ENCODE data around the gene PRKCD.

PRKCD gene

DNA sequence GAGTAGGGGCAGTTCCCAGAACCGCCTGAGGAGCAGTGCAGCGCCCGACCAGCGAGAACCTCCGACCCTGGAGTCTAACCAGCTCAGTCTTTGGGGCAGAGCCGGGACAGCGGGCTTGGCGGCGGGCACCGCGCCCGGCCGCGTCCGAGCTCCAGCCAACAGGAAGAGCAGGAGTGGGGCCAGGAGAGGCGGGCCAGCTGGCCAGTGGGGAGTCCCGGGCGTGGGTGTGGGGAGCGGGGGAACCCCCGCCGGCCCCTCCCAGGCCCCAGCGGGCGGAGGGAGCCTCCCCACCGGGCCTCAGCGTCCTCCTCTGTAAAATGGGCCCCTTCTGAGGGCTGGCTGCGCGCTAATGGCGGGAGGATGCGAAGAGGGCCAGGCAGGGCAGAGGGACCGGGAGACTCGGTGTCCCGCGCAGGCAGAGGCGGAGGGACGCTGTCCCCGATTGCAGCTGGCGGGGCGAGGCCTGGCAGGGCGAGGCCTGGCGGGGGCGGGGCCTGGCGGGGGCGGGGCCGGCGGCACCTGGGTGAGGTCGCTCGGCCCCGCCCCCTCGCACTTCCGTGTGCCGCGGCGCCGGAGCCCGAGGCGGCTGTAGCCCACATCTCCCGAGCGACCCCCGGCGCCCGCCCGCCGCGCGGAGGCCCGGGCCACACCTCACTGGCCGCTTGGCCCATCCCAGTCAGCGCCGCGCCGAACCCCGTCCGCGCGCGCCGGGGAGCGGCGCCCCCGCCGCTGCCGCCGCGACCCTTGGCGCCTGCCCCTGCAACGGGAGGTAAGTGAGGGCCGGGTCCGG lies at the start of gene PRKCD:
PRKCD (plus strand) TSS at position 550 of the 790 bp plus-strand sequence. CDS start 17,214 bp downstream, outside the sequence.
- Mint-ChIP-seq H3K27me3 (peaks cover 12% of the 10 kb centered on the region), H3K36me3 (ENCODE audit: low read depth) (no peaks in the 10 kb centered on the region), H3K9me3 (no peaks in the 10 kb centered on the region), H3K4me1 (ENCODE audit: low read depth) (peaks cover 22% of the 10 kb centered on the region), H3K27ac (peak within 1 kb of the TSS; percentile 76), H3K4me3 (peak within 1 kb of the TSS; percentile 88)

DNA sequence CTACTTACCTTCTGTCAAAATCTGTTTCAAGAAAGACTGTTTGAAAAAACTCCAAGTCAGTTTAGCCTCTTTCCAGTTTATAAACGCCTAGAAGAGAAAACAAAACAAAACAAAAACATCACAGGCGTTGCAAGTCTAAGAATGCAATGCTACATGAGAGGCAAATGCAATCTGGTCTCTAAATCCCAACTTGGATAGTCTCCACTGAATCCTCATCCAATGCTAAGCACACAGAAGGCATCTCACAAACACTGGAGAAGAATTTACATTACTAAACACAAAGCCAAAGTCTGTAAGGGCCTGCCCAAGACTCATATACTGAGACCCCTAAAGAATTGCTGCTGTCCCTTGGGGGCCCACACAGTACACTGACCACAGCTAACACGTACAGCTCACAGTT lies 49.2 kb upstream of the PRKCD start:
- no peaks in the 10 kb centered on the region for H3K9me3 Mint-ChIP-seq
- H3K4me3 Mint-ChIP-seq = no peak overlapping the region
- H3K4me1 Mint-ChIP-seq (ENCODE audit: low read depth) = peaks cover 18% of the 10 kb centered on the region
- peaks cover 34% of the 10 kb centered on the region for H3K36me3 Mint-ChIP-seq (ENCODE audit: low read depth)
- no peaks in the 10 kb centered on the region for H3K27me3 Mint-ChIP-seq
- no peak overlapping the region for H3K27ac Mint-ChIP-seq

DNA sequence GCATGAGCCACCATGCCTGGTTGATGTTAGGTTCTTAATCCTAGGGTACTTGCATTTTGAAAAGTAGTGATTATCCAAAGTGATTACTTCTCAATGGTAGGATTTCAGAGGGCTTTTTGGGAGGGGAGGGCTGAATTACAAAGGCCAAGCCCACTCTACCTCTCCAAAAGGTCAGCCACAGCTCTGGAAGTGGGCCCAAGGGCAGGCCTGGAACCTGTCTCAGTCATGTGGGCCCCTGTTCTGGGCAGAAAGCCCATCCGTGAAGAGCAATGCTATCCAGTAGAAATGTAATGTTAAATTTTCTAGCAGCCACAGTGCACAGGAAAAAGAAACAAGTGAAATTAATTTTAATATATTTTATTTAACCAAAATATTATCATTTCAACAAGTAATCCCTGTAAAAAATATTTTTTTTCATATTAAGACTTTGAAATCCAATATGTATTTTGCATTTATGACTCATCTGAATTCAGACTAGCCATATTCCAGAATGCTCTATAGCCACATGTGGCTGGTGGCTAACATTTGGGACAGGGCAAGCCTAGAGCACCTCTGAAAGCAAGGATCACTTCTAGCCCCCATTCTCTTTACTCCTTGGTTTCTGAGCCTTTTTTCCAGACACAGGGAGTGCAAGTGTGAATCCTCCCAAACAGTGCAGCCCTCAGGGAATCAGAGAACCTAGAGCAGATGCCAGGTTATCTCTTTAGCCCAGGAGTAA lies 47.6 kb upstream of the PRKCD start:
- Mint-ChIP-seq H3K27me3 (no peaks in the 10 kb centered on the region), H3K27ac (no peak overlapping the region), H3K4me1 (ENCODE audit: low read depth) (peaks cover 18% of the 10 kb centered on the region), H3K4me3 (no peak overlapping the region), H3K36me3 (ENCODE audit: low read depth) (peaks cover 35% of the 10 kb centered on the region), H3K9me3 (no peaks in the 10 kb centered on the region)

DNA sequence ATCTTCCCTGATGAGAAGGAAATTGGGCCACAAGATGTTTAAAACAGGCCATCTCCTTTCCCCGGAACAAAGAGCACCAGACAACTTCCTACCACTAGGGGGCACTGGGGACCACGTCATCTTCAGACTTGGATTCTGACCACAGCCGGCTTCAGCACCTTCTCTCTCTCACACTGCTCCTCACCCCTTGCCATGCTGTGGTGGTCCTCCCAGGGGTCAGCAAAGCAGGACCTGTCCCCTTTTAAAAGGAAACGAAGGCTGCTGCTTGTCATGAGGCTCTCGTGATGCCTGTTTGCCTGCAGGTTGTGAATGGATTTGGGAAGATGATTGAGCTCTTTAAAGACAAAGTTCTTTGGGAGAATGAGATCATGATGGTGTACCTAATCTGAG lies 47.0 kb upstream of the PRKCD start:
- peaks cover 15% of the 10 kb centered on the region for H3K4me1 Mint-ChIP-seq (ENCODE audit: low read depth)
- no peaks in the 10 kb centered on the region for H3K27me3 Mint-ChIP-seq
- no peak overlapping the region for H3K27ac Mint-ChIP-seq
- no peaks in the 10 kb centered on the region for H3K9me3 Mint-ChIP-seq
- peaks cover 36% of the 10 kb centered on the region for H3K36me3 Mint-ChIP-seq (ENCODE audit: low read depth)
- no peak overlapping the region for H3K4me3 Mint-ChIP-seq

DNA sequence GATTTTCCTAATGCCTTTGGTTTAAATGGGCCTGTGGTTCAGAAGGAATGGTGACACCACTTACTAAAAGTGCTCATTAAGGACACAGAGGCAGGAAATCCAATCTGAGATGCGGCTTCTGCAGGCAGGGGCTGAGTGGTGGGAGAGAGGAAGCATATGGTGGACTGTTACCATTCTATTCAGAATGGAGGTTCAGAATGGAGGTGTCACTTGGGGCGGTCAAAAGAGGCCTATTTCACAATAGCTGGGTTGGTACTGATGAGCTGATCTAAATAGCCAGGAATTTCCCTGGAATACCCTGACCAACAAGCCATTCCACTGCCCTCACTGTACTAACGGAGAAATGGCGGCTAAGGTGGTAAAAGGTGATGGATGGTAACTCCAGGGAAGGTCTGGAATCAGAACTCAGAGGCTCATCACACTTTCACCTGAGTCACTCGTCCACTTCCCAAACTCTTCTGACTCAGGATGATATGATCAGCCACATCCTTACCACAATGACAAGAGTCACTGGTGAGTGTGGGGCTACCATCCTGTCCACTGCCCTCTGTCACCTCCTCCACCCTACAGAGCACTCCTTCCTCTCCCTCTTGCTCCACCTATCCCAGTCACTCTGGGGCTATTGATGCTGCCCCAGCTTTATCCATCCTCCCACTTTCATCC lies 46.5 kb upstream of the PRKCD start:
- Mint-ChIP-seq H3K9me3 (no peaks in the 10 kb centered on the region), H3K27me3 (no peaks in the 10 kb centered on the region), H3K4me3 (no peak overlapping the region), H3K27ac (no peak overlapping the region), H3K4me1 (ENCODE audit: low read depth) (peaks cover 9% of the 10 kb centered on the region), H3K36me3 (ENCODE audit: low read depth) (peaks cover 32% of the 10 kb centered on the region)

DNA sequence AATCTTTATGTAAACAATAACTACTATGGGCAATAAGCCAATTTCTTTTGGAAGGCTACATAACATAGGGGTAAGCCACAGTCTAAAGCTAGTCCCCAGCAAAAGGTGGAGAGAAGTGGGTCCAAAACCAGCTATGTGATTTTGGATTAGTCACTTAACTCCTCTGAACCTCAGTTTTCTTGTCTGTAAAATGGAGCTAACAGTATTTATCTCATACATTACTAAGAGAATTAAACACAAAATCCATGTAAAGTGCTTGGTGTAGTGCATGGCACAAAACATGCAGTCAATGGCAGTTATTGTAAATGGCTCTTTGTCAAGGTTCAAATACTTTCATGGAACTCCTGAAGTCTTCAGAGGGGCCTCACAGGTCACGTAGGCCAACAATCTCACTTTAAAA lies 44.1 kb upstream of the PRKCD start:
- no peaks in the 10 kb centered on the region for H3K4me1 Mint-ChIP-seq (ENCODE audit: low read depth)
- peaks cover 26% of the 10 kb centered on the region for H3K36me3 Mint-ChIP-seq (ENCODE audit: low read depth)
- H3K9me3 Mint-ChIP-seq = no peaks in the 10 kb centered on the region
- no peak overlapping the region for H3K4me3 Mint-ChIP-seq
- no peak overlapping the region for H3K27ac Mint-ChIP-seq
- H3K27me3 Mint-ChIP-seq = no peaks in the 10 kb centered on the region

DNA sequence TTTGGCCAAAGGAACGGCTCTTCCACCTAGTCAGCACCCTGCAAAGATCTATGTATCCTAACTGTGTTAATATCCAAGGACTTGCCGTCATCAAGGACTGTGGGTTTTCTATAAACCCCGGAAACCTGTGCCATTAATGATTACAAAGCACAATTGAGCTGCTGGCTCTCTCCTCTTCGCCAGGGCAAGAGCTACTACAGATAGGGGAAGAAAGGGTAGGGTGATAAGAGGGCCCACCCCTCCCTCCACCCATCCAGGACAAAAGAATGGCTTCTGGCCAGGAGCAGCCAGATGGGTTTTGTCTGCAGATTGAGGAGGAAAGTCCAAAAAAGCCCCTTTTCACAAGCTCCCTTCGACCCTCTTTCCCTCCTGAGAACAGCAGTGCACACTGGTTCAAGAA lies 40.7 kb upstream of the PRKCD start:
- Mint-ChIP-seq H3K36me3 (ENCODE audit: low read depth) (peaks cover 49% of the 10 kb centered on the region), H3K27ac (no peak overlapping the region)

DNA sequence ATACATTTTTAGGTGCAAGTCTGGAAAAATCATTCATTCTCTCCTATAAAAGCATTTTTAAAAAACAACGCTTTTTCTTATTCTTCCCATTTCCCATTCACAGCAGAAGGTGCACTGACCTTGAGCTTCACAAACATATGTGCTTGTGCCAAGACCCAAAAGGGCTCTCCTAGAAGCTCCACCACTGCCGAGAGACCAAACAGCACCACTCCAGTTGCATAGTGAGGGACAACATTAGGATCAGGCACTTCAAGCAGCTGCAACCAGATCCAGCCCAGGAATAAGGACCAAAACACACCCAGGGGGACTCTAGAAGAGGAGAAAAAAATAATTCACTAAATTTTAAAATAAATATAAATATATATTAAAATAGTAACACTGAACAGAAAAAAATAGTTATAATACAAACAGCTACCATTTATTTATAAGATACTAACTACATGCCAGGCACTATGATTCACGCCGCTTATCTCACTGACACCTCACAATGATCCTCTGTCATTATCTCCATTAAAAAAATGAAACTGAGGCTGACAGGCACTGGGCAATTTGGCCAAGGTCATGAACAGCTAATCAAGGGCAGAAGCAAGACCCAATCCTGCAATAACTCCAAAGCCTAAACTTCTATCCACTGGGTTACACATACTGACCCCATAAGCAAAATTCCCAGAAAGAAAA lies 38.6 kb upstream of the PRKCD start:
- Mint-ChIP-seq H3K4me3 (no peak overlapping the region), H3K27me3 (no peaks in the 10 kb centered on the region), H3K4me1 (ENCODE audit: low read depth) (no peaks in the 10 kb centered on the region), H3K36me3 (ENCODE audit: low read depth) (peaks cover 64% of the 10 kb centered on the region), H3K27ac (no peak overlapping the region), H3K9me3 (no peaks in the 10 kb centered on the region)

More for the DNA sequence above, 40.7 kb upstream of the PRKCD start:
- Mint-ChIP-seq H3K27me3 (no peaks in the 10 kb centered on the region), H3K9me3 (no peaks in the 10 kb centered on the region), H3K4me1 (ENCODE audit: low read depth) (no peaks in the 10 kb centered on the region), H3K4me3 (no peak overlapping the region)

DNA sequence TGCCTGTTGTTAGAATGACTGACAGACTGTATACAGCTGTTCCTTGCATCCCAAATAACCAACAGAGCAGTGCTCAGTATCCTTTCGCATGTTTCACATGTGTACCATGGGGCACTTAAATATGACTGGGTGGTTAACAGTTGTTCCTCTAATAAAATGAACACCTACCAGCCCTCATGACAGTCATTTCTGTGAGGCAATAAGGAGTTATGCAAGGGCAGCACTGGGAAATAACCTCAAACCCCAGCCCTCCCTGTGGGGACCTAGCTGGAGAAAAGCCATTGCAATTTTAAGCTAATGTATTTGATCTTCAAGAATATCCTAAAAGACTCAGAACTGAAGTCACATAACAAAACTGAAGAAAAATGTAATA lies 38.1 kb upstream of the PRKCD start:
- H3K36me3 Mint-ChIP-seq (ENCODE audit: low read depth) = peaks cover 63% of the 10 kb centered on the region
- no peaks in the 10 kb centered on the region for H3K27me3 Mint-ChIP-seq
- H3K4me3 Mint-ChIP-seq = no peak overlapping the region
- no peaks in the 10 kb centered on the region for H3K4me1 Mint-ChIP-seq (ENCODE audit: low read depth)
- no peak overlapping the region for H3K27ac Mint-ChIP-seq
- H3K9me3 Mint-ChIP-seq = no peaks in the 10 kb centered on the region

DNA sequence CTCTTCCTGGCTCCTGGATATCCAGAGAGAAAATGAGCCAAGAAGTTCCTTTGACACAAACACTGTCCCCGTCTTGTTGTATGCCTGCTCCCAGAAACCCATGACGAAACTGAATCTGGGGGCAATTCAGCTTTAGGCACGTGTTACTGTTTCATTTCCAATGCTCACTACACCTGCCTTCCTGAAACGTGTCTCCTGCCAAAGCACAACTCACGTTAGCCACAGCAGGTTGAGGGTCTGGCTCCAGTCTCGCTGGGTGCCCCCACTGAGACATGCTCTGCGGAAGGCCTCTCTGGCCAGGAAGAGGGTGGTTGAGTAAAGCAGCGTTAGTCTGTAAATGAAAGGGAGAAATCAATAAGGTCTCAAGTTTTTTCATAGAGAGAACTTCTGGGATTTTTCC lies 37.5 kb upstream of the PRKCD start:
- Mint-ChIP-seq H3K27ac (no peak overlapping the region), H3K36me3 (ENCODE audit: low read depth) (peaks cover 60% of the 10 kb centered on the region), H3K27me3 (no peaks in the 10 kb centered on the region), H3K4me1 (ENCODE audit: low read depth) (peaks cover 3% of the 10 kb centered on the region), H3K9me3 (no peaks in the 10 kb centered on the region), H3K4me3 (no peak overlapping the region)

DNA sequence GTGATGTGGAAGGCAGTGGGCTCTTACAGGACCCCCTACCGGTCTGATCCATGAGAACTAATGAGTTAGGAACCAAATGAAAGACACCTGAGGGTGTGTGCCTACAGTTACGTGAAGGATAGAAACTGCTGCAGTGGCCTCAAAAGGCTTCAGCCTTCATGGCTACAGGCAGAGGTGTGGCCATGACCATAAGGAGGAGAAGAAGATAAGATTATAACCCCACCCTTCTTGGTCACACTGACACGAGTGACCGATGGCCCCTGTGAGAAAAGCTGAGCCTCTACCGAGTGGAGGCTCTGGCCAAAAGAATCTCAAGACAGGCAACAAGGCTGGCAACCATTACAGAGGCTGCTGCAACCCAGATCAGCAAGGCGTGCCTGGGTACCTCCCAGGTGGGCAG lies 37.1 kb upstream of the PRKCD start:
- Mint-ChIP-seq H3K27ac (no peak overlapping the region), H3K9me3 (no peaks in the 10 kb centered on the region), H3K36me3 (ENCODE audit: low read depth) (peaks cover 58% of the 10 kb centered on the region), H3K4me1 (ENCODE audit: low read depth) (peaks cover 8% of the 10 kb centered on the region), H3K27me3 (no peaks in the 10 kb centered on the region), H3K4me3 (no peak overlapping the region)

DNA sequence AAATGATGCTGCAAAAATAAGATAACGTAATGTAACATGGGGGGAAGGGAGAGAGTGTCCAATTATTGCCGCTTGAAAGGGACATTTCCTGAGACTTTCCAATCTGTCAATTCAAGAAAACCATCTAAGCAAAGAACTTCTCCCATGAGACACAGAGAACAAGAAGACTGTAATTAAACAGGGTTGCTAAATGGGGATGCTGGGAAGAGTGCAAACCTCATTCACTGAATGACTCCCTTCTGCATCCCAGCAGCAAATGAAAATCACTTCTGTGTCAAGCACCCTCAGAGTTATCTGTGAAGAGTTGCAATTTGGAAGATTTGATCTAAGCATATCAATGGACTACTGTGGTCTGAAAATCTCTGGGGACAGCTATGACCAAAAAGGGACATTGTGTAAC lies 34.4 kb upstream of the PRKCD start:
- peaks cover 55% of the 10 kb centered on the region for H3K36me3 Mint-ChIP-seq (ENCODE audit: low read depth)

DNA sequence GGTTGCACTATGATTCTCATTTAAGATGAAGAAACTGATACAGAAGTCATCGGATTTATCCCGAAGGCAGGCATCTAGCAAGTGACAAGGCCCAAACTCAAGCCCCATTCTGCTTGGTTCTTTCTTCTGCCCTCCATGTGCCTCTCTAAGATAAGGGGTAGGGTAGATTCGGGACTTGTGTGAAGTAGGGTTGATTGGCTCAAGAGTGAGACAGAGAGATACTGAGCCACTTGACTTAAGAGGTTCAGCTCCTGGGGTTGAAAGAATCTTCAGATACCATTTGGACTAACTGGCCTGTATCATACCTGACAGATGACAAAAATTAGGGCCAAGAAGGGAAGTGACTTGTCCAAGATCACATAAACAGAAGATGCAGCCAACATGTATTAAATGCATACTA lies 31.7 kb upstream of the PRKCD start:
- no peaks in the 10 kb centered on the region for H3K9me3 Mint-ChIP-seq
- peak overlapping the region; percentile 91 for H3K4me3 Mint-ChIP-seq
- H3K36me3 Mint-ChIP-seq (ENCODE audit: low read depth) = peaks cover 33% of the 10 kb centered on the region
- H3K27ac Mint-ChIP-seq = peak overlapping the region; percentile 93
- H3K27me3 Mint-ChIP-seq = no peaks in the 10 kb centered on the region
- peaks cover 29% of the 10 kb centered on the region for H3K4me1 Mint-ChIP-seq (ENCODE audit: low read depth)

More for the DNA sequence above, 34.4 kb upstream of the PRKCD start:
- H3K27me3 Mint-ChIP-seq = no peaks in the 10 kb centered on the region
- peaks cover 29% of the 10 kb centered on the region for H3K4me1 Mint-ChIP-seq (ENCODE audit: low read depth)
- H3K27ac Mint-ChIP-seq = no peak overlapping the region
- H3K9me3 Mint-ChIP-seq = no peaks in the 10 kb centered on the region
- H3K4me3 Mint-ChIP-seq = no peak overlapping the region

DNA sequence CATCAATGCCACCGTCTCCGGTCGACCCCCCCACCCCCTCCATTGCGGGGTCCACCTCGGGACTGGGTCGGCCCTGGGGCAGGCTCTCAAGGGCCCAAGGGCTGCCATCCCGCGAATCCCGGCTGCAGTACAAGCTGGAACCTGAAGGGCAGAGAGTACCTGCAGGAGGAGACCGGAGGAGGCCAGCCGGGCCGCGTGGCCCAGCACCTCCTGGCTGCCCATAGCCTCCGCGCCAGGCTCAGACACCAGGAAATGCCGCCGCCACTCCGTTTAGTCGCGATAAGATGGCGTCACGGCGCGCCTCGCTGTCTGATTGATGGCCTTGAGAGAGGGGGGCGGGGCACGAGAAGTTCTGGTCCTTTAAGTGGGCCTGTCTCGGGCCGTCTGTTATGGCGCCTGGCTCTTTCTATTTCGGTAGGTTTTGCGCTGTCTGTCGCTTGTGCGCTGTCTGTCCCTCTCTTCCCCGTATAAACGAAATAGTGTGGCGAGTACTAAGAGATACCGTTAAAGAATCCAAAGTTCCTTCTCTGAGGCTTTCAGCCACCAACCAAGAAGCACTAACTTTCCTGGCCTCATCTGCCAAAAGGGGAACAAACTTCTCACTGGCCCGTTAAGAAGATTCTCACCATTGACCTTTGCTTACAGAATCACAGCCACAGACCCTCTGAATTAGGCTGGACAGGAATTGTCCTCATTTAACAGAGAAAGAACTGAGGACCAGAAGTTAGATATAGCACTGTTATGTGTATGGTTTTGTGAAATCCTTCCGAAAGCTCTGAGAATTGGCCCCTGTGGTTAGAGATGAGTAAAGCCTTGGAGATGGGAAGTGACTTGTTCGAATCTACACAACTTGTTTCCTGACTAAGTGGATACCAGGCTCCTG lies 30.6 kb upstream of the PRKCD start, which contains the start of gene RFT1:
RFT1 (minus strand) TSS at position 257 of the 883 bp plus-strand sequence; CDS start at position 222, 35 bp downstream.
- Mint-ChIP-seq H3K36me3 (ENCODE audit: low read depth) (peaks cover 26% of the 10 kb centered on the region), H3K27me3 (no peaks in the 10 kb centered on the region), H3K27ac (peak within 1 kb of the TSS; percentile 93), H3K9me3 (no peaks in the 10 kb centered on the region), H3K4me1 (ENCODE audit: low read depth) (peaks cover 29% of the 10 kb centered on the region), H3K4me3 (peak within 1 kb of the TSS; percentile 91)
